GM20000 (cell line): ENCODE results near the gene MPV17L.
"Not testable (repeated sequence)": the region's sequence is repeated elsewhere in the genome, so short reads cannot be mapped to it uniquely, and the experiment has no call there.

Source experiments
- DNase-seq: peaks from one replicate; pipeline ENCODE4 v3.0.0; 2012; ENCODE audit warnings: low spot score
- CTCF ChIP-seq: IDR thresholded peaks from 2 replicates; pipeline ENCODE4 v1.5.1; 2012; ENCODE audit warnings: mild to moderate bottlenecking, control low read depth; ENCODE audit errors: extremely low read depth, missing control alignments

The MPV17L gene

GRCh38 chr16:15399317-15399716 is 3.8 kb downstream of the MPV17L start:
- TF ChIP-seq CTCF = no peak
- DNase-seq = no peak

GRCh38 chr16:15400314-15400713 is 4.8 kb downstream of the MPV17L start:
- DNase-seq = not testable (repeated sequence)

- DNase-seq = no peak
- TF ChIP-seq CTCF = no peak
Observed at GRCh38 chr16:15401972-15402371, 6.4 kb downstream of the MPV17L start.

GRCh38 chr16:15403392-15403995 is 7.9 kb downstream of the MPV17L start:
- DNase-seq = no peak
- no peak for TF ChIP-seq CTCF

- not testable (repeated sequence) for DNase-seq
Observed at GRCh38 chr16:15404091-15404490, 8.5 kb downstream of the MPV17L start.

GRCh38 chr16:15404792-15405191 is 9.2 kb downstream of the MPV17L start:
- no peak for DNase-seq
- no peak for TF ChIP-seq CTCF

GRCh38 chr16:15407756-15408155 is 12.2 kb downstream of the MPV17L start:
- DNase-seq = not testable (repeated sequence)

GRCh38 chr16:15409476-15409875 is 13.9 kb downstream of the MPV17L start:
- DNase-seq = not testable (repeated sequence)

GRCh38 chr16:15415511-15415985 is 20.0 kb downstream of the MPV17L start:
- no peak for DNase-seq
- no peak for TF ChIP-seq CTCF

GRCh38 chr16:15417197-15417596 is 21.6 kb downstream of the MPV17L start:
- no peak for DNase-seq
- TF ChIP-seq CTCF = no peak
